Body of pancreas (tissue), 4 donors: ENCODE results near the gene TMEM132C.

ENCODE experiments used
- CTCF ChIP-seq, 7 experiments: fragments of 450-650 bp in 4 of 7; fragments of 200-600 bp in 3 of 7; sonication (generic) in 3 of 7; IDR thresholded peaks; one replicate each; pipeline ENCODE4 v1.5.1; 2016 to 2019; ENCODE audit warnings: antibody characterized with exemption in 7 of 7
- POLR2A ChIP-seq, 3 donors: fragments of 450-650 bp; IDR thresholded peaks; one replicate each; pipeline ENCODE4 v1.6.1; 2016; ENCODE audit warnings: antibody characterized with exemption in 3 of 3, mild to moderate bottlenecking in 2 of 3

- TF ChIP-seq CTCF (IDR thresholded peaks at IDR 0.05) (no peak), POLR2A (IDR thresholded peaks at IDR 0.05) (no peak)
Observed at GRCh38 chr12:128606970-128607369, 340.0 kb downstream of the TMEM132C start.
